ENCODE results near the gene SNPH.

SNPH gene

DNA sequence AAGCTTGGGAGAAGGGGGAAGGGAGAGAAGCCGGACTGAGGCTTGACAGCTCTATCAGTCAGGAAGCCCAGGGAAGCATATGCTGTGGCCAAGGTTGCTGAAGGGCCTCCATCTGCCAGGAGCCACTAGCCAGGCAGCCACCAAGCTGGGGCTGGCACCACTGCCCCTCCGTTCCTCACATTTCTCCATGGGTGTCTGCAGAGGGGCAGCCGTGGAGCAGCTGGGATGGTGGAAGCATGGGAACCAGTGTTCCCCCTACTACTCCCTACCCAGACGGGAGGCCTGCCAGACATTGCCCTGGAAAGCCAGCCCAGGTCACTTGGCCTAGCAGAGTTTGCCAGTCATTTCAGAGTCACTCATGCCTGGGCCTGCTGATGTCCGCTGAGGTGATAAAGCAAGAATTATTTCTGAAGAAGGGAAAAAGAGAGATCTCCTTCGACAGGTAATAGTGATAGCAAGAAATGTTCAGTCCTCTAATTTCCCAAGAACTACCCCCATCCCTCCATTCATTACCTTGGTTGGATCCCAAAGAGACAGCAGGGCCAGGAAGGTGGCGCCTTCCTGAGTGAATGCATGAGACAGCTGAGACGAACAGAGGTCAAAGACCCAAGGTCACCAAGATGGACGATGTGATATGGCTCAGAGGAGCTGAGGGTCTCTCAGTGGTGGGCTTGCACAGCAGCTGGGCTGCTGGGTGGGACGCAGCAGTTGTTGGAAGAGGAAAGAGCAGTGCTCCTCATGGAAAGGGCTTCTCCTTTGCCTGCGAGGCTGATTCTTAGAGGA is 21.9 kb downstream of the SNPH start:
- no peak for DNase-seq

DNA sequence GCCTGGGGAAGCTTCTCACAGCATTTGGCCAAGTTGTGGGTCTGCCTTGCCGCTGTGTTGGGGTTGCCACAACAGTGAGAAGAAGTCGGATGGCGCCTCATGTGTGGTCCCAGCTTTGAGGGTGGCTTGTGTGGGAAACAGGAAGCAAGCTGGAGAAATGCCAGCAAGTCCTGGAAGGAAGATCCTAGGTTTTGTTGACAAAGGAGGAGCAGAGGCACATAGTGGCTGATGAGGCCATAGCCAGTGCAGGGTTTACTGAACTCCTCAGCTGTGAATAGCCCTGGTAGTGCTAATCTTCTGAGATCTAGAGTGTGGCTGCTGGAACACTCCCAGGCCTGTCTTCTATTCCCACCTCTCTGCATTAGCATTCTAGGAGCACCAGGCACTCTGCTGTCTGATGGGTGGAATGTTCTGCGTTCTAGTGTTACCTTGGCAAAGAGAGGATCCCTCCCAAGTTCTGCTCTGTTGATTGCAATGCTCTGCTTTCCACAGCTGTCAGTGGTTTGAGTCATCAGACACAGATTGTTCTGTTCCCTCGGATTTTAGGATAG is 25.2 kb downstream of the SNPH start:
- no peak for DNase-seq

DNA sequence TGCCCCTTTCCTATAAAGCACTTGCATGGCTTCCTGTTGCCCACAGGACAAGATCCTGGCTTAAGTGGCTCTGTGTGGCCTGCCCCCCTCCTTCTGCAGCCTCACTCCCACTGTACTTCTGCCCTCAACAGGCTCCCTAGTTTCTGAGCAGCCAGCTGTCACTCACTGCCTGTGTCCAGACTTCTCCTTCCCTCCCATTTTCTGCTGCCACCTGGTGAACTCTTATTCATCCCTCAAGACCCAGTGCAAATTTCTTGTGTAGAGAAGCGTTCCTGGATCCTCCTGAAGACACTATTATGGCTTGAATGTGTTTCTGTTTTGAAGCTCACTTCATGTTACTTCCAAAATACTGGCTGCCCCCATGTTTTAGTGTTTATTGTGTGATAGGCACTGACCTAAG is 26.5 kb downstream of the SNPH start:
- no peak for DNase-seq

DNA sequence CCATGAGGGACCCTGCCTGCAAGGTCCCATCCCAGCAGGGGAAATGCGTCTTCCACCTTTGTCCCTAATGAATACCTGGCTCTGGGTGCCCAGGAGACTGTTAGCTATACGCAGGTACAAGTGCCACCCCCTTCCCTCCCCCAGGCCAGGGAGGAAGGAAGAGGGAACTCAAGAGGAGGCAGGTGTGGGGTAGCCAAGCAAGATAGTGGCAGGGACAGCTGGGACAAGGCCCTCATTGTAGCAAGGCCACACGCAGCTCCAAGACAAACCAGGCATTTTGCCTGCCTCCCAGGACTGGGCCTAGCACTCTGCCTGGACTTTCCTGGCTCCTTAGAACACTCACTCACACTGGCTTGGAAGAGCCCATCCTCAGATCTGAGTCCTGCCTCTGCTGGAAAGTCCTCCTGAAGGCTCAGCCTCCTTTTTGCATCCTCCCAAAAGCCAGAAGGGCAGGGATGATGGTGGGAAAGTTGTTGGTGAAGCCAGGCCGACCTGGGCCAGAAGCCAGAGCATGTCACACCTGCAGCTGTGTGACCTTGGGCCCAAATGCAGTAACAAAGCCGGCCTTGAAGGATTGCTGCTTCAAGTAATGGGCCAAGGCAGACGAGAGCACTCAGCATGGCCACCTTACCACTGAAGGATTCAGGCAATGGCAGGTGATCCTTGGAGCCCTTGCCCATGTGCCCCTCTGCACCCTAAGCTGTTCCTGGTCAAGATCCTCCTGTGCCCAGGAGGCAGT is 27.7 kb downstream of the SNPH start:
- no peak for DNase-seq

- DNase-seq: no peak
Measured at GRCh38 chr20:1294497-1294896, 28.4 kb downstream of the SNPH start.

- DNase-seq: no peak
Measured at GRCh38 chr20:1295276-1295930, 29.3 kb downstream of the SNPH start.

- DNase-seq: no peak
Measured at GRCh38 chr20:1296117-1296610, 30.1 kb downstream of the SNPH start.

GRCh38 chr20:1296922-1297321 is 30.8 kb downstream of the SNPH start:
- no peak for DNase-seq

- DNase-seq: no peak
Measured at GRCh38 chr20:1297486-1297885, 31.4 kb downstream of the SNPH start.

GRCh38 chr20:1298166-1298565 is 32.1 kb downstream of the SNPH start:
- no peak for DNase-seq

GRCh38 chr20:1298888-1299511 is 32.9 kb downstream of the SNPH start:
- no peak for DNase-seq

DNA sequence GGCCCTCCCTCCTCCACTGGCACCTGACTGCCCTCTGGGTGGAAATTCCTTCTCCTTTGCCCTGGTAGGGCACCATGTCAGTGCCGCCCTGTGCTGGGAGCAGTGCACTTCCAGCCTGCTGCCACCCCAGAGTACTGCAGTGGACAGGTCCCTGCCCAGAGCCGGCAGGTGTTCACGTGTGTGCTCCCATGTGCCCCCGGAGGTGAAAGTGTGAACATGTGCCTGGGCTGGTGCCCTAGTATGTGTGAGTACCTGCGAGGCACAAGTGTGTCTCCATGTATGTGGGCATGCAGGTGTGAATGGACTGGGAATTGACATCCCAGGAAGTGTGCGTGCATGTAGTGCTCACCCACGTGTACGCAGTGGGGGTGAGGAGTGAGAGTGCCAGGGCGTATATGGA is 33.4 kb downstream of the SNPH start:
- DNase-seq: no peak

DNA sequence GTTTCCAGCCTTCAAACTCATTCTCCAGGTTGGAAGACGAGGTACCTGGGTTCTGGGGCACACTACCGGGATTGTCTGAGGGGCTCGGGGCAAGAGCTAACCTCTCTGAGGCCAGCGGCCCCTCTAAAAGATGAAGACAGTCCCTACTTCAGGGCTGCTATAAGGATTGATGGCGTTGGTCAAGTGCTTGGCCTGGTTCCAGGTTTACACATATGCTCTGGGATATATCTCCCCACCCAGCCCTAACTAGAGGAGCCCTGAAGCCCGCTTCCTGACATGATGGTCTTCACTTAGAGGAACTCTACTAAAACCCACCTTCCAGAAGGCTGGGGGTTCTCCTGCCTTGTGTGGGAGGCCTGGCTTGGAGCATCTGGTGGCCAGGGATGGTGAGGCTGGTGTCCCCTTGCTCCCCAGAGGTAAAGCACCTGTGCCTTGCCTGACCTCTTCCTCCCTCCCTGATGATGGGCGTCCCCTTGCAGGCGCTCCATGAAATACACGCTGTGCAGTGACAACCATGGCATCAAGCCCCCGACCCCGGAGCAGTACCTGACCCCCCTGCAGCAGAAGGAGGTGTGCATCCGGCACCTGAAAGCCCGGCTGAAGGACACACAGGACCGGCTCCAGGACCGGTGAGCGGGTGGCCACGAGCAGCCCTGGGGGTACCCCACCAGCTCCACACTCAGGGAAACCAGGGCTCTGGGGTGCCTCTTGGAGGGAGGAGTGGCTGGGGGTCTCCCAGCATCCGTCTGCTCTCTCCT is 34.2 kb downstream of the SNPH start:
- no peak for DNase-seq

- DNase-seq: no peak
Measured at GRCh38 chr20:1301031-1301529, 35.0 kb downstream of the SNPH start.

DNA sequence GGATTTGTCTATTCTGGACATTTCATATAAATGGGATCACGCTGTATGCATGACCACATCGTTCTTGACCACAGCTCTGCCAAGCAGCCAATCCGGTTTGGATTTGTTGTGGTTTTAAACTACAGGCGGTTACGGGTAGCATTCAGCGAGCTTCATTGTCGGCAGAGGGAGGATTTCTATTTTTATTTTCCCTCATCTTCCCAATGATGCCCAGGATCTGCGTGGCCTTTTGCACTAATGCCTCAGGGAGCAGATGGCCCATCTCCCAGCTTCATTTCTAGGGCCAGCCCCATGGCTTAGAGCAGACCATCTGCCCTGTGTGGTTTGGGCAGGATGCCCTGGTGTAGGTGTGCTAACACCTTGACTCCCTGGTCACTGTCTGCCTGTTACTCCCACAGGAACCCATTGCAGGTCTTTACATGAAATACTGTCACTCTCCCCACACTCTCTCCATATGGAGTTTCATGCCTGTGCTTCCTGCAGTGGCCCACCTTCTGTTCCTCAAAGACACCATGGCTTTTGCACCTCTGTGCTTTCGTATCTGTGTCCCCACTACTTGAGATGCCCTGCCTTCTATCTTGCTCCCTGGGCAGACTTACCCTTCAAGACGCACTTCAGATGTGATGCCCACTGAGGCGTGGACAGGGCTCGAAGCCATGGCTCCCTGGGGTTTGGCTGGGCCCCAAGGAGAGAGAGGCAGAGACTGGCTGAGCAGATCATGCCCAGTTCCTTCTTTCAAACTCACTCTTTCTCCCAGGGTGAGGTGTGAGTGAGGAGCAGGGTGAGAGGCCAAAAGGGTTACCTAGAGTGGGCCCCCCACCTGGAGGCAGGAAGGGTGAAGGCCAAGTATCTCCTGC is 36.8 kb downstream of the SNPH start:
- no peak for DNase-seq

GRCh38 chr20:1304710-1305515 is 38.8 kb downstream of the SNPH start:
- no peak for DNase-seq

GRCh38 chr20:1305712-1306111 is 39.6 kb downstream of the SNPH start:
- DNase-seq: no peak

GRCh38 chr20:1306316-1307135 is 40.4 kb downstream of the SNPH start:
- DNase-seq: no peak

GRCh38 chr20:1307171-1307570 is 41.1 kb downstream of the SNPH start:
- DNase-seq: no peak
